Hepatocyte (in vitro differentiated cells): Measurements from ENCODE around the gene HAUS6. TPM values are rescaled to one million over a fixed set of nuclear protein-coding genes. Genes with fewer than 3 reads are reported as not detected.

Experiments
- DNase-seq: peaks from one replicate; pipeline ENCODE4 v3.0.0-alpha.2; 2016; ENCODE audit warnings: low spot score
- H2AFZ ChIP-seq: fragments of 200-600 bp; sonication (generic); 2 replicates; pipeline ENCODE4 v1.6.0; 2016; ENCODE audit warnings: antibody characterized with exemption, mild to moderate bottlenecking
- H3K27ac ChIP-seq: fragments of 200-600 bp; sonication (generic); 2 replicates; pipeline ENCODE4 v1.5.1; 2016; ENCODE audit warnings: mild to moderate bottlenecking
- H3K27me3 ChIP-seq: fragments of 200-600 bp; sonication (generic); 2 replicates; pipeline ENCODE4 v1.6.1; 2016
- H3K36me3 ChIP-seq: fragments of 200-600 bp; sonication (generic); replicated peaks from 2 replicates; pipeline ENCODE4 v1.5.1; 2016; ENCODE audit warnings: low read depth; ENCODE audit not compliant: insufficient read depth
- H3K4me1 ChIP-seq: fragments of 200-600 bp; sonication (generic); 2 replicates; pipeline ENCODE4 v1.5.1; 2016; ENCODE audit warnings: mild to moderate bottlenecking, moderate library complexity; ENCODE audit not compliant: insufficient read depth
- H3K4me2 ChIP-seq: fragments of 200-600 bp; sonication (generic); 2 replicates; pipeline ENCODE4 v1.6.0; 2016
- H3K4me3 ChIP-seq: fragments of 200-600 bp; sonication (generic); 2 replicates; pipeline ENCODE4 v1.5.1; 2016; ENCODE audit warnings: mild to moderate bottlenecking
- H3K79me2 ChIP-seq: fragments of 200-600 bp; sonication (generic); 2 replicates; pipeline ENCODE4 v1.6.0; 2017; ENCODE audit warnings: mild to moderate bottlenecking
- H3K9me2 ChIP-seq: fragments of 200-600 bp; sonication (generic); replicated peaks from 2 replicates; pipeline ENCODE4 v1.6.0; 2017; ENCODE audit warnings: mild to moderate bottlenecking; ENCODE audit not compliant: insufficient read depth
- H3K9me3 ChIP-seq: fragments of 200-600 bp; sonication (generic); 2 replicates; pipeline ENCODE4 v1.5.1; 2016; ENCODE audit warnings: low read depth, mild to moderate bottlenecking
- H4K20me1 ChIP-seq: fragments of 200-600 bp; sonication (generic); 2 replicates; pipeline ENCODE4 v1.6.0; 2016; ENCODE audit warnings: mild to moderate bottlenecking; ENCODE audit not compliant: insufficient read depth, poor library complexity, severe bottlenecking
- CTCF ChIP-seq: fragments of 200-600 bp; sonication (generic); IDR thresholded peaks from 2 replicates; pipeline ENCODE4 v1.5.1; 2016; ENCODE audit warnings: antibody characterized with exemption, mild to moderate bottlenecking; ENCODE audit not compliant: poor library complexity
- EZH2 ChIP-seq: fragments of 200-600 bp; sonication (generic); IDR thresholded peaks from 2 replicates; pipeline ENCODE4 v1.6.1; 2016; ENCODE audit warnings: antibody characterized with exemption, mild to moderate bottlenecking, borderline replicate concordance
- EZH2phosphoT487 ChIP-seq: fragments of 200-600 bp; sonication (generic); IDR thresholded peaks from one replicate; pipeline ENCODE4 v1.6.1; 2018; ENCODE audit warnings: antibody characterized with exemption, mild to moderate bottlenecking, low read depth, moderate library complexity; ENCODE audit not compliant: unreplicated experiment, severe bottlenecking
- WGBS: methylation state at CpG from one replicate; pipeline ENCODE4 v1.1.6; 2016; ENCODE audit warnings: low lambda C conversion rate; ENCODE audit errors: missing lambda C conversion rate; 5-methylcytosine and 5-hydroxymethylcytosine counted together
- polyA plus RNA-seq: library from polyadenylated mRNA; unstranded; fragments of >200 nt; fragmentation: Nextera tagmentation; extraction: Ambion mirVana; gene quantifications from 2 replicates; pipeline ENCODE4 v1.2.1, GENCODE V29; 2016
- total RNA-seq: library from RNA; depleted of rRNA; stranded (reverse); fragments of >200 nt; gene quantifications from 2 replicates; pipeline ENCODE4 v1.2.3, GENCODE V29; 2014

The HAUS6 gene
- total and polyA plus RNA-seq, 2 experiments from 2014 or later, result 2.2 to 10.7 TPM

GRCh38 chr9:19050637-19051591 is 51.8 kb downstream of the HAUS6 start:
- no peak for DNase-seq
- 56% methylated on average over 12 of the region's 12 CpGs for WGBS
- no peaks in the 10 kb centered on the region for H3K9me3 ChIP-seq
- TF ChIP-seq EZH2phosphoT487 (no peak), CTCF (no peak), EZH2 (no peak)
- H3K9me2 ChIP-seq, result no peaks in the 10 kb centered on the region
- H2AFZ ChIP-seq, result no peak overlapping the region
- peak overlapping the region; percentile 90 for H3K4me2 ChIP-seq
- peaks cover 26% of the 10 kb centered on the region for H3K4me1 ChIP-seq
- H4K20me1 ChIP-seq, result peaks cover 18% of the 10 kb centered on the region
- no peaks in the 10 kb centered on the region for H3K27me3 ChIP-seq
- peak overlapping the region; percentile 81 for H3K4me3 ChIP-seq
- H3K27ac ChIP-seq, result peak overlapping the region; percentile 99
- H3K36me3 ChIP-seq, result no peaks in the 10 kb centered on the region
- H3K79me2 ChIP-seq, result peaks cover 34% of the 10 kb centered on the region

DNA sequence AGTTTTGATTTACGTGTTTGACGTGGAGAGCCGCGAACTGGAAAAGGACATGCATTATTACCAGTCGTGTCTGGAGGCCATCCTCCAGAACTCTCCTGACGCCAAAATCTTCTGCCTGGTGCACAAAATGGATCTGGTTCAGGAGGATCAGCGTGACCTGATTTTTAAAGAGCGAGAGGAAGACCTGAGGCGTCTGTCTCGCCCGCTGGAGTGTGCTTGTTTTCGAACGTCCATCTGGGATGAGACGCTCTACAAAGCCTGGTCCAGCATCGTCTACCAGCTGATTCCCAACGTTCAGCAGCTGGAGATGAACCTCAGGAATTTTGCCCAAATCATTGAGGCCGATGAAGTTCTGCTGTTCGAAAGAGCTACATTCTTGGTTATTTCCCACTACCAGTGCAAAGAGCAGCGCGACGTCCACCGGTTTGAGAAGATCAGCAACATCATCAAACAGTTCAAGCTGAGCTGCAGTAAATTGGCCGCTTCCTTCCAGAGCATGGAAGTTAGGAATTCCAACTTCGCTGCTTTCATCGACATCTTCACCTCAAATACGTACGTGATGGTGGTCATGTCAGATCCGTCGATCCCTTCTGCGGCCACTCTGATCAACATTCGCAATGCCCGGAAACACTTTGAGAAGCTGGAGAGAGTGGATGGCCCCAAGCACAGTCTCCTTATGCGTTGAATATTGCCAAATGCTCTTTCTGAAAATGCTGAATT is 52.6 kb downstream of the HAUS6 start:
- Histone ChIP-seq H3K9me3 (no peaks in the 10 kb centered on the region), H4K20me1 (peaks cover 18% of the 10 kb centered on the region), H3K79me2 (peaks cover 34% of the 10 kb centered on the region), H3K36me3 (no peaks in the 10 kb centered on the region), H3K27ac (peak overlapping the region; percentile 99), H3K4me2 (peak overlapping the region; percentile 90), H2AFZ (peak overlapping the region; percentile 81), H3K4me3 (peak overlapping the region; percentile 81), H3K27me3 (no peaks in the 10 kb centered on the region), H3K9me2 (no peaks in the 10 kb centered on the region), H3K4me1 (peaks cover 26% of the 10 kb centered on the region)
- TF ChIP-seq CTCF, result no peak
- no peak for TF ChIP-seq EZH2
- no peak for TF ChIP-seq EZH2phosphoT487
- peak; percentile 35 for DNase-seq
- WGBS, result 4% methylated on average over 33 of the region's 33 CpGs

- peak within 1 kb of the TSS; percentile 83 for H2AFZ ChIP-seq
- 1% methylated on average over 82 of the region's 82 CpGs for WGBS
Measured at GRCh38 chr9:19048966-19049916, 53.5 kb downstream of the HAUS6 start, which contains the start of gene RRAGA. TSS of gene RRAGA (plus strand) at chr9:19049427. CDS start at chr9:19049660, 233 bp downstream.

More at GRCh38 chr9:19048966-19049916, 53.5 kb downstream of the HAUS6 start, which contains the start of gene RRAGA:
- Histone ChIP-seq H3K79me2 (peaks cover 34% of the 10 kb centered on the region), H3K4me2 (peak within 1 kb of the TSS; percentile 90), H3K4me3 (peak within 1 kb of the TSS; percentile 81), H3K27me3 (no peaks in the 10 kb centered on the region), H4K20me1 (peaks cover 18% of the 10 kb centered on the region), H3K27ac (peak within 1 kb of the TSS; percentile 99), H3K36me3 (no peaks in the 10 kb centered on the region), H3K9me2 (no peaks in the 10 kb centered on the region), H3K4me1 (peaks cover 26% of the 10 kb centered on the region), H3K9me3 (no peaks in the 10 kb centered on the region)
- peak; percentile 98 for DNase-seq
- TF ChIP-seq CTCF, result peak; percentile 92
- no peak for TF ChIP-seq EZH2
